ENCODE results near the gene JDP2.

Gene JDP2

GRCh38 chr14:75450381-75451276, 22.8 kb downstream of the JDP2 start:
- ChIA-PET POLR2A (no interaction called here), CTCF (no interaction called here)
- no peak for TF ChIP-seq BHLHE40 (IDR thresholded peaks at IDR 0.05; ENCODE audit: borderline replicate concordance)
- no peak for TF ChIP-seq ARNT (IDR thresholded peaks at IDR 0.05)
- no peak for TF ChIP-seq ELF4 (IDR thresholded peaks at IDR 0.05)
- no peak for TF ChIP-seq SUZ12 (IDR thresholded peaks at IDR 0.05)
- TF ChIP-seq NFRKB (IDR thresholded peaks at IDR 0.05) = no peak
- TF ChIP-seq TARDBP (IDR thresholded peaks at IDR 0.05) = no peak
- TF ChIP-seq L3MBTL2 (conservative IDR thresholded peaks at IDR 0.05) = no peak
- TF ChIP-seq FOXA1 (IDR thresholded peaks at IDR 0.05) = no peak
- TF ChIP-seq HDGF (IDR thresholded peaks at IDR 0.05; ENCODE audit: borderline replicate concordance) = no peak
- no peak for TF ChIP-seq FOXK2 (IDR thresholded peaks at IDR 0.05)
- no peak for TF ChIP-seq CTBP1 (IDR thresholded peaks at IDR 0.05; ENCODE audit: borderline replicate concordance)
- TF ChIP-seq PKNOX1 (IDR thresholded peaks at IDR 0.05) = no peak
- no peak for TF ChIP-seq SP1 (IDR thresholded peaks at IDR 0.05)
- no peak for TF ChIP-seq FOXM1 (IDR thresholded peaks at IDR 0.05; ENCODE audit: borderline replicate concordance)
- no peak for DNase-seq (ENCODE audit: extremely low spot score)

GRCh38 chr14:75452324-75452723, 24.5 kb downstream of the JDP2 start:
- CTCF ChIA-PET = no interaction called here
- no peak for TF ChIP-seq ARNT (IDR thresholded peaks at IDR 0.05)
- 0 out of 2 replicates have a peak, but pooled peaks have one; percentile 13 for TF ChIP-seq PKNOX1 (IDR thresholded peaks at IDR 0.05)
- TF ChIP-seq NFRKB (IDR thresholded peaks at IDR 0.05) = no peak
- no peak for TF ChIP-seq L3MBTL2 (conservative IDR thresholded peaks at IDR 0.05)
- no peak for DNase-seq (ENCODE audit: extremely low spot score)
- POLR2A ChIA-PET = interaction anchor here (0.8 kb wide), 1 partner anchor 9 kb away, joined by 3 read pairs; no protein-coding TSS in a partner anchor

GRCh38 chr14:75452900-75453816, 25.3 kb downstream of the JDP2 start:
- POLR2A ChIA-PET = interaction anchor here (0.8 kb wide), 1 partner anchor 10 kb away, joined by 3 read pairs; no protein-coding TSS in a partner anchor
- no peak for TF ChIP-seq SUZ12 (IDR thresholded peaks at IDR 0.05)
- no peak for TF ChIP-seq LEF1 (IDR thresholded peaks at IDR 0.05; ENCODE audit: borderline replicate concordance)
- no peak for TF ChIP-seq FOXA1 (IDR thresholded peaks at IDR 0.05)
- TF ChIP-seq L3MBTL2 (conservative IDR thresholded peaks at IDR 0.05) = no peak
- TF ChIP-seq ARNT (IDR thresholded peaks at IDR 0.05) = no peak
- TF ChIP-seq BHLHE40 (IDR thresholded peaks at IDR 0.05; ENCODE audit: borderline replicate concordance) = no peak
- no peak for TF ChIP-seq HDGF (IDR thresholded peaks at IDR 0.05; ENCODE audit: borderline replicate concordance)
- TF ChIP-seq FOXK2 (IDR thresholded peaks at IDR 0.05) = no peak
- CTCF ChIA-PET = interaction anchor here (0.6 kb wide), 1 partner anchor 66 kb away, joined by 3 read pairs; no protein-coding TSS in a partner anchor
- DNase-seq (ENCODE audit: extremely low spot score) = no peak

- CTCF ChIA-PET = interaction anchor here (0.6 kb wide), 1 partner anchor 67 kb away, joined by 3 read pairs; no protein-coding TSS in a partner anchor
- POLR2A ChIA-PET = no interaction called here
- TF ChIP-seq CTBP1 (IDR thresholded peaks at IDR 0.05; ENCODE audit: borderline replicate concordance) (no peak), ARNT (IDR thresholded peaks at IDR 0.05) (no peak), HDGF (IDR thresholded peaks at IDR 0.05; ENCODE audit: borderline replicate concordance) (no peak), TARDBP (IDR thresholded peaks at IDR 0.05) (no peak), SUZ12 (IDR thresholded peaks at IDR 0.05) (no peak)
- no peak for DNase-seq (ENCODE audit: extremely low spot score)
Measured at GRCh38 chr14:75453817-75454434, 26.1 kb downstream of the JDP2 start.

GRCh38 chr14:75454963-75455546, 27.2 kb downstream of the JDP2 start:
- DNase-seq (ENCODE audit: extremely low spot score) = no peak
- POLR2A ChIA-PET = interaction anchor here (1.3 kb wide), 1 partner anchor 27 kb away, joined by 5 read pairs; the partner anchor contains the start of gene JDP2
- CTCF ChIA-PET = no interaction called here
- TF ChIP-seq FOXA1 (IDR thresholded peaks at IDR 0.05) (no peak), PKNOX1 (IDR thresholded peaks at IDR 0.05) (no peak), TARDBP (IDR thresholded peaks at IDR 0.05) (no peak), CTBP1 (IDR thresholded peaks at IDR 0.05; ENCODE audit: borderline replicate concordance) (no peak), SUZ12 (IDR thresholded peaks at IDR 0.05) (no peak), HDGF (IDR thresholded peaks at IDR 0.05; ENCODE audit: borderline replicate concordance) (no peak), ELF4 (IDR thresholded peaks at IDR 0.05) (no peak), L3MBTL2 (conservative IDR thresholded peaks at IDR 0.05) (no peak)

All from HEK293T (cell line).